ENCODE results near the gene DNAAF5.

Gene DNAAF5

DNA sequence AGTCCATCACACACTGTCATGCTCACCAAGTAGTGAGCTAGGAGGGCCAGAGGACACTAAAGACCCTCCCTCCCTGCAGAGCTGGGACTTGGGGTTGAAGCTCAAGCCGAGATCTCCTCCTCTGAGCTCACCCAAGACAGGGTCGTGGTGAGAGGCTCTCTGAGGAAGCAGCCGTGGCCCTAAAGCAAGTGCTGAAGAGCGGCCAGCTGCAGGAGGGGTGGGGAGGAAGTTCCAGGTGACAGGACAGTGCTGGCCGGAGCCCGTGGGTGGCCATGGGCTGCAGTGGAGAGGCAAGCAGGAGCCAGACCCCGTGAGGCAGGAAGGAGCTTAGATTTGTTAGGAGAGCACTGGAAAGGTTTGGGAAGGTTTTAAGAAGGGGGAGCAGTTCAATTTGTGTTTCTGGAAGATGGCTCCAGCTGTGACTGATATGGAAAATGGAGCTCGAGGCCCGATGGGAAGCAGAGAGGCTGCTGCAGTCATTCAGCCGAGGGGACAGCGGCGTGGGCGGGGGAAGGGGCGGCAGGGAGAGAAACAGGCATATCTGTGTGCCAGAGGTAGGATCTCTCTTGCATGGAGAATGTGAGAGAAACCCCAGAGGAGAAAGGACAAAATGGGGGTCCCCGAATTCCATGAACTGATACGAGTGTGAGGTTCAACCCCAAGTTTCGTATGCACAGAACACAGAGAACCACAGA lies 26.9 kb upstream of the DNAAF5 start:
- Histone ChIP-seq H3K4me2 (peak overlapping the region; percentile 63 to 92 (median 89)), H3K9ac (peak overlapping the region in 7 of 11 experiments; percentile 2 to 63 (median 19); a peak in 4 of 22 replicates), H3K9me3 (replicated peaks in 1 of 11) (peaks cover 15 to 40% (median 23%) of the 10 kb centered on the region in 11 experiments), H3K4me3 (peak overlapping the region in 4 of 10 experiments; percentile 1 to 26 (median 8); a peak in 5 of 20 replicates), H3K36me3 (peaks cover 0 to 8% (median 0%) of the 10 kb centered on the region in 11 experiments; a peak in 6 of 22 replicates), H3K27ac (peak overlapping the region in 10 of 11 experiments; percentile 17 to 76 (median 54); a peak in 17 of 22 replicates), H3K27me3 (no peaks in the 10 kb centered on the region), H4K20me1 (no peaks in the 10 kb centered on the region), H3K4me1 (peaks cover 16 to 42% (median 34%) of the 10 kb centered on the region in 10 experiments)
- TF ChIP-seq Cebpa-rat (IDR thresholded peaks at IDR 0.05), result no peak

DNA sequence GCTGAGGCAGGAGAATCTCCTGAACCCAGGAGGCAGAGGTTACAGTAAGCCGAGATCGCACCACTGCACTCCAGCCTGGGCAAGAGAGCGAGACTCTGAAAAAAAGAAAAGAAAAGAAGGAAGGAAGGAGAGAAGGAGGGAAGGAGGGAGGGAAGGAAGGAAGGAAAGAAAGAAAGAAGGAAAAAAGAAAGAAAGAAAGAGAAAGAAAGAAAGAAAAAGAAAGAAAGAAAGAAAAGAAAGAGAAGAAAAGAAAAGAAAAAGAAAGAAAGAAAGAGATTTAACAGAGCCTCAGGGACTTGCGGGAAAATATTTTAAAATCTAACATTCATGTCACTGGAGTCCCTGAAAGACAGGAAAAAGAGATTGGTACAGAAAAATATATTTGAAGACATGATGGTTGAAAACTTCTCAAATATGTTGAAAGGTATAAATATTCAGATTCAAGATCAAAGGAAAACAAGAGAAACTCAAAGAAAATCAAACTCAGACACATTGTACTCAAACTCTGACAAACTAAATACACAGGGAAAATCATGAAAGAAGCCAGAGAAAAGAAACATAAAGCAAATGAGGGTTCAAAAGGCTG lies 25.3 kb upstream of the DNAAF5 start:
- no peak overlapping the region for H3K4me2 ChIP-seq
- no peak overlapping the region for H3K9ac ChIP-seq
- H3K27me3 ChIP-seq, result no peaks in the 10 kb centered on the region
- peaks cover 16 to 39% (median 34%) of the 10 kb centered on the region in 10 experiments for H3K4me1 ChIP-seq
- peaks cover 15 to 40% (median 23%) of the 10 kb centered on the region in 11 experiments for H3K9me3 ChIP-seq (replicated peaks in 1 of 11)
- no peaks in the 10 kb centered on the region for H4K20me1 ChIP-seq
- TF ChIP-seq Cebpa-rat (IDR thresholded peaks at IDR 0.05), result no peak
- peaks cover 0 to 8% (median 0%) of the 10 kb centered on the region in 11 experiments; a peak in 5 of 22 replicates for H3K36me3 ChIP-seq
- no peak overlapping the region for H3K27ac ChIP-seq
- no peak overlapping the region for H3K4me3 ChIP-seq

DNA sequence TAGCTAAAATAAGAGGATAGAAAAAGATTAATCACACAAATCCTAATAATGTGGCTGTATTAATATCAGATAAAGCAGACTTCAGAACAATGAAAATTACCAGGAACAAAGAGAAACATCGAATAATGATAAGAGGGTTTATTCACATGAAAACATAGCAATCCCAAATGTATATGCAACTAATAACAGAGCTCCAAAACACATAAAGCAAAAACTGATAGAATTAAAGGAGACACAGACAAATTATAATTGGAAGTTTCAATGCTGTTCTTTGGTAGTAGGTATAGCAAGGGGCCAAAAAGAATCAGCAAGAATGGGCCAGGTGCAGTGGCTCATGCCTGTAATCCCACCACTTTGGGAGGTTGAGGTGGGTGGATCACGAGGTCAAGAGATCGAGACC lies 23.4 kb upstream of the DNAAF5 start:
- no peak overlapping the region for H3K4me3 ChIP-seq
- H4K20me1 ChIP-seq, result no peaks in the 10 kb centered on the region
- no peak overlapping the region for H3K4me2 ChIP-seq
- no peak overlapping the region for H3K27ac ChIP-seq
- no peak for TF ChIP-seq Cebpa-rat (IDR thresholded peaks at IDR 0.05)
- H3K9me3 ChIP-seq (replicated peaks in 1 of 11), result peaks cover 15 to 40% (median 23%) of the 10 kb centered on the region in 11 experiments
- no peak overlapping the region for H3K9ac ChIP-seq
- H3K4me1 ChIP-seq, result peaks cover 16 to 27% (median 23%) of the 10 kb centered on the region in 10 experiments
- no peaks in the 10 kb centered on the region for H3K27me3 ChIP-seq
- peaks cover 0 to 8% (median 0%) of the 10 kb centered on the region in 11 experiments; a peak in 5 of 22 replicates for H3K36me3 ChIP-seq

DNA sequence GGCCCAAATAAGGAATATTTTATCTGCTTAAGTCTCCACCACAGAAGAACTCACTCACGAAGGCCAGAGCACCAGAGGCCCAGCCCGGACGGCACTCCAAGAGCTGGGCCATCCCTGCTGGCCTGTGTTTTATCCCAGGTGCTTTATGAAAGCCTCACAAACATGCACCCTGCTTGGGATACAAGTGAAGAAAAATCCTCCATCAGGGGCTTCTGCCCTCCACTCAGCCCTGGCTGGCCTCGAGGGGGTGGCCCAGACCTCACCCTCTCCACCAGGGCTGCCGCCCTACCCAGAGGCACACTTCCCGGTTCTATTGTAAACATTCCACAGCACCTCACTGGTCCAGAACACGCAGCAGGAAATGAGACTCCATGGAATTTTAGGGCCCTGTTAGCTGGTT lies 19.8 kb upstream of the DNAAF5 start:
- H3K4me1 ChIP-seq, result peaks cover 0 to 22% (median 4%) of the 10 kb centered on the region in 10 experiments; a peak in 8 of 20 replicates
- H3K9ac ChIP-seq, result no peak overlapping the region
- H3K27ac ChIP-seq, result no peak overlapping the region
- H3K27me3 ChIP-seq, result peaks cover 0 to 7% (median 0%) of the 10 kb centered on the region in 11 experiments; a peak in 3 of 22 replicates
- no peak for TF ChIP-seq Cebpa-rat (IDR thresholded peaks at IDR 0.05)
- no peaks in the 10 kb centered on the region for H4K20me1 ChIP-seq
- H3K9me3 ChIP-seq (replicated peaks in 1 of 11), result peaks cover 14 to 21% (median 17%) of the 10 kb centered on the region in 11 experiments
- H3K4me3 ChIP-seq, result no peak overlapping the region
- no peak overlapping the region for H3K4me2 ChIP-seq
- peaks cover 0 to 14% (median 0%) of the 10 kb centered on the region in 11 experiments; a peak in 7 of 22 replicates for H3K36me3 ChIP-seq

DNA sequence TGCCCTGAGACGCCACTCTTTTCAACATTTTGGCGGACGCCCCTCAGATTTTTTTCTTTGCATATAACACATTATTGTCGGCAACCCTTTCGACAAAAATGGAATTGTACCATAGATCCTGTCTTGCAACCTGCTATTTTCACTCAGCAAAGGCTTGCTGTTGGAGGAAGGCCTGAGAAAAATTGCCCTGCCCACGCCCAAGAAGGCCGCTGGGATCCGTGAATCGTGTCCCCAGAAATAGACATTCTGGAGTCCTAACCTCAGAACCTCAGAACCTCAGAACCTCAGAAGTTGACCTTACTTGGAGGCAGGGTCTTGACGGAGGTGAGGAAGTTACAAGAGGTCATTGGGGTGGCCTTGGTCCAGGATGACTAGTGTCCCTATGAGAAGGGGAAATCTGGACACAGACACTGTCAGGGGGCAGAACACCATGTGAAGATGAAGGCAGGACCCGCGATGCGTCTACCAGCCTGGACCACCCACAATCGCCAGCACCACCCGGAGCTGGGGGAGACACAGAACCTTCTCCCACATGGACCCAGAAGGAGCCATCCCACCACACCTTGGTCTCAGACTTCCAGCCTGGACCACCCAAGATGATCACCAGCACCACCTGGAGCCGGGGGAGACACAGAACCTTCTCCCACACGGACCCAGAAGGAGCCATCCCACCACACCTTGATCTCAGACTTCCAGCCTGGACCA lies 19.1 kb upstream of the DNAAF5 start:
- Histone ChIP-seq H3K27me3 (peaks cover 0 to 14% (median 5%) of the 10 kb centered on the region in 11 experiments; a peak in 14 of 22 replicates), H3K4me1 (peaks cover 0 to 22% (median 4%) of the 10 kb centered on the region in 10 experiments; a peak in 8 of 20 replicates), H3K27ac (no peak overlapping the region), H3K36me3 (peaks cover 0 to 14% (median 0%) of the 10 kb centered on the region in 11 experiments; a peak in 7 of 22 replicates), H3K4me3 (no peak overlapping the region), H3K9ac (no peak overlapping the region), H3K4me2 (no peak overlapping the region), H3K9me3 (replicated peaks in 1 of 11) (peaks cover 9 to 15% (median 13%) of the 10 kb centered on the region in 11 experiments), H4K20me1 (no peaks in the 10 kb centered on the region)
- no peak for TF ChIP-seq Cebpa-rat (IDR thresholded peaks at IDR 0.05)

DNA sequence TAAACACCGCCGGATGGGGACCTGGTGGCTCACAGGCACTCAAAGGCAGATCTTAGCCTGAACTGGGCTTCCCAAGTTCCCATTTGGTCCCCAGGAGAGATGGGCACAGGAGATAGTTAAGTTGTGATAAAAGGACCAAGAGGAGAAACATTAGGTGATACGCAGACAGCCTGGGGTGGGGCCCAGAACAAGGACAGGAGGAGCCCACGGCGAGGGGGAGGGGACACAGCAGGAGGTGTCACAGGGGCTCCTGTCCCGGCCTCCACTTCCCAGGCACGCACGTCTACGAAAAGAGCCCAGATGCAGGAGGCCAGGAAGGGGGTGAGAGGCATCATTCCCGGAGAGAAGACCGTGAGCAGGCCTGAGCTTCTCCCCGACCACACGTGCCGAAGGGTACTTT lies 16.3 kb upstream of the DNAAF5 start:
- Histone ChIP-seq H3K27ac (no peak overlapping the region), H4K20me1 (peaks cover 0 to 13% (median 0%) of the 10 kb centered on the region in 11 experiments; a peak in 6 of 22 replicates), H3K36me3 (peaks cover 0 to 14% (median 0%) of the 10 kb centered on the region in 11 experiments; a peak in 3 of 22 replicates), H3K4me2 (peak overlapping the region in 4 of 11 experiments; percentile 0 to 26 (median 16); a peak in 5 of 22 replicates), H3K4me3 (no peak overlapping the region), H3K4me1 (peaks cover 0 to 26% (median 7%) of the 10 kb centered on the region in 10 experiments; a peak in 9 of 20 replicates), H3K27me3 (peaks cover 6 to 30% (median 17%) of the 10 kb centered on the region in 11 experiments; a peak in 20 of 22 replicates), H3K9me3 (replicated peaks in 1 of 11) (peaks cover 0 to 4% (median 0%) of the 10 kb centered on the region in 11 experiments; a peak in 1 of 22 replicates), H3K9ac (no peak overlapping the region)
- no peak for TF ChIP-seq Cebpa-rat (IDR thresholded peaks at IDR 0.05)

DNA sequence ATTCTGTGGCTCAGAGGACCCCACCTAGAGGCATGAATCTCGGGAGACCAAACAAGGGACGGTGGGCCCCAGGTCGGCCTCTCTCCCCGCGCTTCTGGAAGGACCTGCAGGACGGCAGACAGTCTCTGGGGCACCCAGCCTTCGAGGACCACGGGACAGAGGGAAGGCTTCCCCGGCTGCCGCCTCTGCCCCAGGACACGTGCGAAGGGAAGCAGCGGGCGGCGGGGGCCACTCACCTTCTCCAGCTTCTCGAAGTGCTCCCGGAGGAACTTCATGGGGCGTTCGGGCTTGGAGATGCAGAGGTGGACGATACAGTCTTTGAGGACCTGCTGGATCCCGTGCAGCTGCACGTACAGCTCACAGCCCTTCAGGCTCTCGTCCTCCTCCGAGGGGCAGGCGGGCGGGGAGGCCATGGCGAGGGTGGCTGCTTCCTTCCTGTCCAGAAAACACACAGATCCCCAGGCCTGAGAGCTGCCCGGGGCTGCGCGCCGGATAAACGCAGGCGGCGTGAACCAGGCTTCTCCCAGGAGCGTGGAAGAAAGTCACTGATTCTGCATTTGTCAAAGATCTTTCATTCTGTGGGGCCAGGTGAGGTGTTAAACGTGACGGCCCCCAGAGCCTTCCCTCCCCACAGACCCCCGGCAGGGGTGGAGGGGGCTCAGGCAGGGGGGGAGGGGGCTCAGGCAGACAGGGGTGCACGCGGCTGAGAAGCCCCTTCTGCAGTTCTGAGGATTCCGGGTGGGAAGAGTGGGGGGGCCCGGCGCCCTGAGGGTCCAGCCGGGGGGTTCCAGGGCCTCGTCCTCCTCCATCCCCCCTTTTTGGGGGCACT lies 15.2 kb upstream of the DNAAF5 start:
- TF ChIP-seq Cebpa-rat (IDR thresholded peaks at IDR 0.05), result no peak
- H3K4me2 ChIP-seq, result peak overlapping the region in 4 of 11 experiments; percentile 0 to 20 (median 12); a peak in 1 of 22 replicates
- peaks cover 0 to 13% (median 0%) of the 10 kb centered on the region in 11 experiments; a peak in 7 of 22 replicates for H4K20me1 ChIP-seq
- H3K27ac ChIP-seq, result no peak overlapping the region
- peaks cover 0 to 14% (median 0%) of the 10 kb centered on the region in 11 experiments; a peak in 3 of 22 replicates for H3K36me3 ChIP-seq
- no peak overlapping the region for H3K4me3 ChIP-seq
- peaks cover 0 to 28% (median 7%) of the 10 kb centered on the region in 10 experiments; a peak in 10 of 20 replicates for H3K4me1 ChIP-seq
- peaks cover 6 to 30% (median 17%) of the 10 kb centered on the region in 11 experiments; a peak in 20 of 22 replicates for H3K27me3 ChIP-seq
- no peak overlapping the region for H3K9ac ChIP-seq
- peaks cover 0 to 4% (median 0%) of the 10 kb centered on the region in 11 experiments; a peak in 1 of 22 replicates for H3K9me3 ChIP-seq (replicated peaks in 1 of 11)

Data from BLaER1 treated with 17β-estradiol and CSF1 and Interleukin-3, amounts not matched to agents 10 nM and 100 nM (cell line).